WTC11 (cell line): ENCODE results near the gene LMOD1. TPM values are rescaled to one million over a fixed set of nuclear protein-coding genes. Genes with fewer than 3 reads are reported as not detected.

Experiments used
- ATAC-seq: fragments of 200-7000 bp; cut with Tn5 transposase; 2 replicates; pipeline ENCODE4 v1.10.0; 2021; ENCODE audit warnings: mild to moderate bottlenecking, moderate library complexity
- CTCF ChIA-PET: fragments of 300-600 bp; sonication (Branson Sonifier 250); formaldehyde crosslinking; loops from one replicate; lab custom pipeline; 2021; ENCODE audit warnings: antibody characterized with exemption; lab: Charles Lee
- POLR2A ChIA-PET: fragments of 350-600 bp; sonication (Branson Sonifier 250); formaldehyde crosslinking; loops from one replicate; lab custom pipeline; 2021; ENCODE audit warnings: antibody characterized with exemption; lab: Charles Lee
- DNase-seq: peaks from one replicate; pipeline ENCODE4 v3.0.0; 2021; ENCODE audit warnings: low spot score
- H3K27ac Mint-ChIP-seq: 2 replicates; pipeline ENCODE4 v1.8.0; 2021; ENCODE audit warnings: mixed read lengths
- H3K27me3 Mint-ChIP-seq: 2 replicates; pipeline ENCODE4 v1.8.0; 2021; ENCODE audit warnings: low read depth, mild to moderate bottlenecking, moderate library complexity, mixed read lengths
- H3K36me3 Mint-ChIP-seq: 2 replicates; pipeline ENCODE4 v1.8.0; 2021; ENCODE audit warnings: mixed read lengths
- H3K4me1 Mint-ChIP-seq: 2 replicates; pipeline ENCODE4 v1.8.0; 2022; ENCODE audit warnings: mixed read lengths
- H3K4me3 Mint-ChIP-seq: 2 replicates; pipeline ENCODE4 v1.8.0; 2021; ENCODE audit warnings: mild to moderate bottlenecking, moderate library complexity, mixed read lengths
- H3K9me3 Mint-ChIP-seq: 2 replicates; pipeline ENCODE4 v1.8.0; 2021; ENCODE audit warnings: mixed read lengths
- ATF2 ChIP-seq: sonication (generic); formaldehyde crosslinking; IDR thresholded peaks from 2 replicates; pipeline ENCODE4 v1.8.1; 2022; ENCODE audit warnings: low read depth, missing genetic modification reagents, borderline replicate concordance
- CREM ChIP-seq: sonication (generic); formaldehyde crosslinking; IDR thresholded peaks from 2 replicates; pipeline ENCODE4 v1.8.1; 2022; ENCODE audit warnings: mild to moderate bottlenecking, missing genetic modification reagents, moderate library complexity
- EMX1 ChIP-seq: fragments of 250-450 bp; sonication (Bioruptor Pico); IDR thresholded peaks from 2 replicates; pipeline ENCODE4 v1.8.0; 2021; ENCODE audit warnings: mild to moderate bottlenecking
- ETV6 ChIP-seq: sonication (generic); formaldehyde crosslinking; IDR thresholded peaks from 2 replicates; pipeline ENCODE4 v1.8.1; 2022; ENCODE audit warnings: mild to moderate bottlenecking, missing genetic modification reagents
- FOXK1 ChIP-seq: sonication (generic); formaldehyde crosslinking; IDR thresholded peaks from 2 replicates; pipeline ENCODE4 v1.8.0; 2022; ENCODE audit warnings: mild to moderate bottlenecking, moderate library complexity, missing genetic modification reagents
- GRHL2 ChIP-seq: fragments of 250-450 bp; sonication (Bioruptor Pico); IDR thresholded peaks from 2 replicates; pipeline ENCODE4 v1.8.0; 2022; ENCODE audit warnings: mild to moderate bottlenecking, moderate library complexity; ENCODE audit not compliant: insufficient replicate concordance, severe bottlenecking
- JUN ChIP-seq: sonication (generic); formaldehyde crosslinking; IDR thresholded peaks from 2 replicates; pipeline ENCODE4 v1.8.0; 2023; ENCODE audit warnings: mild to moderate bottlenecking, missing genetic modification reagents
- MLX ChIP-seq: sonication (generic); formaldehyde crosslinking; IDR thresholded peaks from 2 replicates; pipeline ENCODE4 v1.8.1; 2023; ENCODE audit warnings: mild to moderate bottlenecking, missing genetic modification reagents, moderate library complexity
- MYBL2 ChIP-seq: sonication (generic); formaldehyde crosslinking; IDR thresholded peaks from 2 replicates; pipeline ENCODE4 v1.8.1; 2023; ENCODE audit warnings: mild to moderate bottlenecking, moderate library complexity, missing genetic modification reagents
- NFYB ChIP-seq: sonication (generic); formaldehyde crosslinking; conservative IDR thresholded peaks from 2 replicates; pipeline ENCODE4 v1.8.0; 2022; ENCODE audit warnings: low read depth, missing genetic modification reagents
- PREB ChIP-seq: sonication (generic); formaldehyde crosslinking; IDR thresholded peaks from 2 replicates; pipeline ENCODE4 v1.8.1; 2022; ENCODE audit warnings: mild to moderate bottlenecking, missing genetic modification reagents, moderate library complexity, borderline replicate concordance
- ZBTB21 ChIP-seq: sonication (generic); formaldehyde crosslinking; IDR thresholded peaks from 2 replicates; pipeline ENCODE4 v1.8.1; 2023; ENCODE audit warnings: mild to moderate bottlenecking, missing genetic modification reagents, borderline replicate concordance
- ZNF138 ChIP-seq: sonication (generic); formaldehyde crosslinking; conservative IDR thresholded peaks from 2 replicates; pipeline ENCODE4 v1.8.1; 2022; ENCODE audit warnings: mild to moderate bottlenecking, moderate library complexity, missing genetic modification reagents
- ZNF423 ChIP-seq: fragments of 250-450 bp; sonication (Bioruptor Pico); IDR thresholded peaks from 2 replicates; pipeline ENCODE4 v2.1.2; 2022; ENCODE audit warnings: mild to moderate bottlenecking, moderate library complexity
- ZNF671 ChIP-seq: fragments of 250-450 bp; sonication (Bioruptor Pico); IDR thresholded peaks from 2 replicates; pipeline ENCODE4 v1.8.0; 2021; ENCODE audit warnings: mild to moderate bottlenecking
- total RNA-seq: library from RNA; stranded (reverse); gene quantifications from 3 replicates; pipeline ENCODE4 v1.2.3, GENCODE V29; 2021
- TF ChIP-seq, protein P1 (sequence below): fragments of 250-450 bp; sonication (Bioruptor Pico); IDR thresholded peaks from 2 replicates; pipeline ENCODE4 v1.8.0; 2021; ENCODE audit warnings: mild to moderate bottlenecking

The LMOD1 gene
- total RNA-seq, 1 experiment from 2014 or later: 1.5 TPM

GRCh38 chr1:201944639-201945038 is 1.7 kb downstream of the LMOD1 start:
- Mint-ChIP-seq H3K4me3 (no peak overlapping the region), H3K4me1 (peaks cover 41% of the 10 kb centered on the region), H3K27me3 (peaks cover 32% of the 10 kb centered on the region), H3K36me3 (no peaks in the 10 kb centered on the region), H3K9me3 (no peaks in the 10 kb centered on the region), H3K27ac (no peak overlapping the region)
- TF ChIP-seq GRHL2: no peak
- no peak for TF ChIP-seq ZNF423 (CRISPR knock-in tag)
- no peak for TF ChIP-seq ETV6
- TF ChIP-seq JUN (CRISPR knock-in tag): no peak
- no peak for TF ChIP-seq EMX1
- TF ChIP-seq ATF2: no peak
- no peak for TF ChIP-seq ZNF138
- no peak for TF ChIP-seq FOXK1
- TF ChIP-seq, protein P1, sequence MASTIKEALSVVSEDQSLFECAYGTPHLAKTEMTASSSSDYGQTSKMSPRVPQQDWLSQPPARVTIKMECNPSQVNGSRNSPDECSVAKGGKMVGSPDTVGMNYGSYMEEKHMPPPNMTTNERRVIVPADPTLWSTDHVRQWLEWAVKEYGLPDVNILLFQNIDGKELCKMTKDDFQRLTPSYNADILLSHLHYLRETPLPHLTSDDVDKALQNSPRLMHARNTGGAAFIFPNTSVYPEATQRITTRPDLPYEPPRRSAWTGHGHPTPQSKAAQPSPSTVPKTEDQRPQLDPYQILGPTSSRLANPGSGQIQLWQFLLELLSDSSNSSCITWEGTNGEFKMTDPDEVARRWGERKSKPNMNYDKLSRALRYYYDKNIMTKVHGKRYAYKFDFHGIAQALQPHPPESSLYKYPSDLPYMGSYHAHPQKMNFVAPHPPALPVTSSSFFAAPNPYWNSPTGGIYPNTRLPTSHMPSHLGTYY: no peak
- TF ChIP-seq MYBL2: no peak
- no peak for TF ChIP-seq PREB (CRISPR knock-in tag)
- no peak for TF ChIP-seq ZBTB21 (CRISPR knock-in tag)
- DNase-seq (no peak), ATAC-seq (no peak)
- ChIA-PET CTCF (interaction anchor here (0.7 to 3.9 kb wide), 8 partner anchors 10 to 169 kb away, joined by 3 to 85 read pairs (median 4); partner anchors contain the start of gene TIMM17A), POLR2A (interaction anchor here (2.7 kb wide), 1 partner anchor 49 kb away, joined by 11 read pairs; no protein-coding TSS in a partner anchor)

- POLR2A ChIA-PET: no interaction called here
- CTCF ChIA-PET: interaction anchor here (1.0 to 3.9 kb wide), 2 partner anchors 45 to 48 kb away, joined by 3 to 85 read pairs; no protein-coding TSS in a partner anchor
- Mint-ChIP-seq H3K27me3 (peaks cover 31% of the 10 kb centered on the region), H3K36me3 (no peaks in the 10 kb centered on the region), H3K4me3 (no peak overlapping the region), H3K4me1 (peaks cover 41% of the 10 kb centered on the region), H3K27ac (peak overlapping the region; percentile 72; the same call in 1 of the 2 replicates), H3K9me3 (no peaks in the 10 kb centered on the region)
- ATAC-seq (no peak), DNase-seq (no peak)
- TF ChIP-seq PREB (CRISPR knock-in tag): no peak
- TF ChIP-seq MLX (CRISPR knock-in tag): no peak
- TF ChIP-seq CREM: no peak
These were observed 2.3 kb downstream of the LMOD1 start for GRCh38 chr1:201944002-201944401.

- Mint-ChIP-seq H3K27ac (peak overlapping the region; percentile 92), H3K27me3 (peaks cover 14% of the 10 kb centered on the region), H3K4me3 (peak overlapping the region; percentile 67), H3K4me1 (peaks cover 40% of the 10 kb centered on the region), H3K9me3 (no peaks in the 10 kb centered on the region), H3K36me3 (no peaks in the 10 kb centered on the region)
- TF ChIP-seq ZNF671 (CRISPR knock-in tag) (0 out of 2 replicates have a peak, but pooled peaks have one; percentile 20), NFYB (no peak)
- CTCF ChIA-PET: interaction anchor here (0.7 to 2.1 kb wide), 14 partner anchors 9 to 233 kb away, joined by 3 to 51 read pairs (median 4); partner anchors contain the start of genes ELF3, GPR37L1, IPO9 and RNPEP
- no peak for DNase-seq
- ATAC-seq: no peak
- POLR2A ChIA-PET: interaction anchor here (1.0 to 2.6 kb wide), 6 partner anchors 12 to 68 kb away, joined by 3 to 14 read pairs (median 3); partner anchors contain the start of genes ELF3 and TIMM17A
These were observed 4.2 kb downstream of the LMOD1 start for GRCh38 chr1:201942129-201942495.
